ENCODE data around the gene KCNIP3.
"Not testable (repeated sequence)": the region's sequence is repeated elsewhere in the genome, so short reads cannot be mapped to it uniquely, and the experiment has no call there.

KCNIP3 gene

GRCh38 chr2:95349568-95350322 is 52.6 kb downstream of the KCNIP3 start:
- DNase-seq = no peak

- DNase-seq = no peak
Observed at GRCh38 chr2:95350368-95350767, 53.2 kb downstream of the KCNIP3 start.

DNA sequence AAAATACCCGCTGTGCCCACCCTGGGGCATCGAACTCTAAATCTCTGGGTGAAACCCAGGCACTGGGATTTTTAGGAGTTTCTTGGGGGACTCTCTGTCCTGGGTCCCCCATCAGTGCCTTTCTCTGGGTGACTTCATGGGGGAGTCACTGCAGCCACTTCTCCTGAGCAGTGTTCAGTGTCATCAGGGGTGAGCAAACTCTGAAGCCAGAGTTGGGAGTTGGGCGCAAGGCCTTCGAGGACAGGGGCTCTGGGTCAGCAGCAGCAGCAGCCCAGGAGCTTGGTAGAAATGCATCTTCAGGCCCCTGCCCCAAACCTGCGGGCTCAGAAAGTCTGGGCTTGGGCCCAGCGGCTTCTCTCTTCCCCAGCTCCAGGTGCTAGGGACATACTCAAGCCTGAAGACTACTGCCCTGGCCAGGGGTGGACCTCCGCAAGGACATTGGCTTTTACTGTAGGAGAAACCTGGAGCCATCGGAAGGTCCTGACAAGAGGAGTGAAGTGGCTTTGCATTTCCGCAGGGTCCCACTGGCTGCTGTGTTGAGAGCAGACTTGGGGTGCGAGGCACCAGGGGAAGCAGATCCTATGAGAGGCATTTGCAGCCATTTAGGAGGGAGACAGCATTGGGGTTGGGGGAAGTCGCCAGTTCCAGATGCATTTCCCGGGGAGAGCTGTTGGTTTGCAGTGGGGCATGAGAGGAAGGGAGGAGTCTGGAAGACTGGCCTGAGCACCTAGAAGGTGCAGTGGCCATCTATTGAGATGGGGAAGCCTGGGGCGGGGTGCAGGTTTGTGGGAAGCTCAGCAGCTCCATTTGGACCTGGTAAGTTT is 53.8 kb downstream of the KCNIP3 start:
- no peak for DNase-seq

GRCh38 chr2:95351598-95351915 is 54.4 kb downstream of the KCNIP3 start:
- no peak for DNase-seq

GRCh38 chr2:95352310-95353054 is 55.3 kb downstream of the KCNIP3 start:
- no peak for DNase-seq

DNA sequence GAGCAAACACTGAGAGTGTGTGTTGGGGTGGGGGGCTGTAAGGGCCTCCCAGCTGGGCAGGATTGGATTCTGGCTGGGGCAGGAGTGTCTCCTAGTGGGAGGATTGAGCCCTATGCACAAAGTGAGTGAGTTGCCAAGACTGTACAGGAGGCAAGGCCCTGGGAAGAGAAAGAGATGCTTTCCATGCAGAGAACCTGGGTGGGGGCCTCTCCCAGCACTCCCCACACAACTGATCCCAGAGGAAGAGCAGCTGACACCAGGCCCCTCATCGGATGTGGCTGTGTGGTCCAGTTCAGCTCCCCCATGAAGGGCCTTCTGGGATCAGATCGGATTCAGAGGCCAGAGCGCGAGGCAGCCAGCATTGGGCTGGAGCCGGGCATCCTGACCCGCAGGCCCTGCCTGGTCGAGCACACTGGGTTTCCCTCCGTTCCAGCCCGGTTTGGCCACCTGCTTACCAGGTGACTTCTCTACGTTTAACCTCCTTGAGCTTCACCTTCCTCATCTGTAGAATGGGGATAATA is 56.0 kb downstream of the KCNIP3 start:
- no peak for DNase-seq

- no peak for DNase-seq
Observed at GRCh38 chr2:95353613-95354468, 56.7 kb downstream of the KCNIP3 start.

DNA sequence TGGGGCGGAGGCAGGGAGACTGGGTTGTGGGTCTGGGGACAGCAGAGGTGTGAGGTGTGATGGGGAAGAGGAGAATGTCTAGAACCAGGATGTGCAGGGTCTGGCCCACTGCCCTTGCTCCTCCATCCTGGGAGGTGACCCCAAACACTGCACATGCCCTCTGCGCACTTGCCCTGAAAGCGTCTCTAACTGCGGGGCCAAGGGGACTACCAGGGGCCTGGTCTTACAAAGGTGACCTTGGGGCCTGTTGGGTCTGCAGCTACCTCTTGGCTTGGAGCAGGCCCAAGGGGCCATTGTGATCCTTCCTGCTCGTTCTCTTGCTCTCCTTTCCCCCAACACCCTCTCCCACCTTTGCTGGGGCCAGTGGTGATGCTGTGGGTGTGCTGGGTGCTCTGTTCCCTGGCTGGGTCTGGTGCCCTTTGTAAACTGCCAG is 57.3 kb downstream of the KCNIP3 start:
- no peak for DNase-seq

DNA sequence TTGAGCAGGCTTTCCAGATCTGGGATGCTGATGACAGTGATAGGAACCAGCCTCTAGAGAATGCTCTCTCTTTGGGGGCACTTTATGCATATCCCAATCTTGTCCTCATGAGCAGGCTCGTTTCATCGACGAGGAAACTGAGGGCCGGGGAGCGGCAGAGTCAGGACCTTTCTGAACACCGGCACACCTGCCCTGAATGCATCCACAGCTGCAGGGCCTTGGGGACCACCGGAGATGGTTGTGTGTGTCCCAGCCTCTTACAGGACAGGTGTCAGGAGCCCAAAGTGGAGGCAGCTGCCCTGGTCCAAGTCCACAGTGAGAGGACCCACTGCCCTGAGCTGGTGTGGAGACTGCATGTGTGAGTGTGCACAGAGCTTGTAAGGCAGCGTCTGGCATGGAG is 57.8 kb downstream of the KCNIP3 start:
- DNase-seq = no peak

DNA sequence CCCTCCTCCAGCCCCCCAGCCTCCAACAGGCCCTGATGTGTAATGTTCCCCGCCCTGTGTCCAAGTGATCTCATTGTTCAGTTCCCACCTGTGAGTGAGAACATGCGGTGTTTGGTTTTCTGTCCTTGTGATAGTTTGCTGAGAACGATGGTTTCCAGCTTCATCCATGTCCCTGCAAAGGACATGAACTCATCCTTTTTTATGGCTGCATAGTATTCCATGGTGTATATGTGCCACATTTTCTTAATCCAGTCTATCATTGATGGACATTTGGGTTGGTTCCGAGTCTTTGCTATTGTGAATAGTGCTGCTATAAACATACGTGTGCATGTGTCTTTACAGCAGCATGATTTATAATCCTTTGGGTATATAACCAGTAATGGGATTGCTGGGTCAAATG is 58.3 kb downstream of the KCNIP3 start:
- DNase-seq = not testable (repeated sequence)

DNA sequence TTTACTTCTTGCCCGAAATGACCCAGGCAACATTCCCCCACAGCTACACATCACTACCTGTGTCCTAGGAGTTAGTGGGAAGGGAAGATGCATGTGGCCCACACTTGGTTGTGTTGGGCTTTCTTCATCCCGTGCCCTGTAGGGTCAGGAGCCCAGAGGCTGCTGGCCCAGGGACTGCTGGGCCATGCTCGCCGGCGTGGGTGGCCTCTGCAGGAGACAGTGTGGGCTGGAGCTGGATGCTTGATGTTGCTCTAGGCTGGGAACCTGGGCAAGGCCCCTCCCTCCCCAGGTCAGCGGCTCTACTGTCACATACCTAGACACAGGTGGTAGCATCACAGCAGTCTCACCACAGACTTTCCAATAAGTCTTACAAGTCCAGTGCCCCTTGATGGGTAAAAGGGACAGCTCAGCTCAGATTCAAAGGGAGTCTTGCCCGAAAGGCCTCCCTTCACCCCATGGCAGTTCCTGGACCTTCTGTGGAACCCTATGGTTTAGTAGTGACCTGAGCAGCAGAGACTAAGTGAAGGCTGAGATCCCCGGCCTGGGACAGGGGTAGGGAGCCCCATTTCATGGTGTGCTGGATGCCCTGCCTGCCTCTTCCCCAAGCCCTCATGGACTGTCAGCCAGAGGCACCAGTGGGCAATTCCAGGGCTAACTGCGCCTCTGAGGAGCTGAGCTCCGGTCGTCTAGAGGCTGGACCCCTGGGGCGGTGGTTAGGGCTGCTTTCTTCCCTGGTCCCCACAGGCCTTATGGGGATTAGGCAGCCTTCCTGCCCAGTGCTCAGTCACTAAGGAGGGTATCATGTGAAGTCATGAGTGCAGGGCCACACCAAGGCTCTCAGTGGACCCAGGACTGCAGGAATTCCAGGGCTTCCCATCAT is 59.9 kb downstream of the KCNIP3 start:
- DNase-seq = no peak

- no peak for DNase-seq
Observed at GRCh38 chr2:95357717-95358280, 60.7 kb downstream of the KCNIP3 start.

GRCh38 chr2:95359031-95359430 is 61.9 kb downstream of the KCNIP3 start:
- no peak for DNase-seq

GRCh38 chr2:95359501-95359930 is 62.4 kb downstream of the KCNIP3 start:
- DNase-seq = no peak

DNA sequence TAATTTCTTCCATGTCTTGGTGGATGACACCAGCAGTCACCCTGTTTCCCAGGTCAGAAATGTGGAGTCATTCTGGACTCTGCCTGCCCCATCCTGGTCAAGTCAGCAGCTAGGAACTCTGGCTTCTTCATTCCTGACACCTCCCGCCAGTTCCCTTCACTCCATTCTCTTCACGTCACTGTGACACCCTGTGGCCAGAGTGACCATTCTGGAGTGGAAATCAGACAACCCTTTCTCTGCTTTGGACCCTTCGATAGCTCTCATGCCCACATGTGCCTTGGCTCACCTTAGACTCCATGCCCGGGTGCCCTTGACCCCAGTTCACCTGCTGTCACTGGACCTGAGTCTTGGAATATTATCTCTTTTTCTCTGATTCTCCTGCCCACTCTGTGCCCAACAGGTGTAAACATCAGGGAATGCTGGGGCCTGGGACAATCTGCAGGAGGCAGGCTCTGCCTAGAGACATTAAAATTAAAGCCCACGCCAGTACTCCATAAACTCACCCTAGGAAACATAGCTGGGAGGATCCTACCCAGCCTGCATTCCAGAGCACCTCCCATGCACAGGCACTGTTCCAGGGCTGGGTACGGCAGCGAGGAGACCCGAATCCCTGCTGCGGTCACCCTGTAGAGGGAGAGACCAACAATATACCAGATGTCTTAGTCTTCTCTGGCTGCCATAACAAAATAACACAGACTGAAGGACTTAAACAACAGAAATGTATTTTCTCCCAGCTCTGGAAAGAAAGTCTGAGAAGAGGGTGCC is 64.3 kb downstream of the KCNIP3 start:
- DNase-seq = no peak

- no peak for DNase-seq
Observed at GRCh38 chr2:95362486-95362885, 65.3 kb downstream of the KCNIP3 start.

GRCh38 chr2:95366514-95366913 is 69.4 kb downstream of the KCNIP3 start:
- DNase-seq = no peak

DNA sequence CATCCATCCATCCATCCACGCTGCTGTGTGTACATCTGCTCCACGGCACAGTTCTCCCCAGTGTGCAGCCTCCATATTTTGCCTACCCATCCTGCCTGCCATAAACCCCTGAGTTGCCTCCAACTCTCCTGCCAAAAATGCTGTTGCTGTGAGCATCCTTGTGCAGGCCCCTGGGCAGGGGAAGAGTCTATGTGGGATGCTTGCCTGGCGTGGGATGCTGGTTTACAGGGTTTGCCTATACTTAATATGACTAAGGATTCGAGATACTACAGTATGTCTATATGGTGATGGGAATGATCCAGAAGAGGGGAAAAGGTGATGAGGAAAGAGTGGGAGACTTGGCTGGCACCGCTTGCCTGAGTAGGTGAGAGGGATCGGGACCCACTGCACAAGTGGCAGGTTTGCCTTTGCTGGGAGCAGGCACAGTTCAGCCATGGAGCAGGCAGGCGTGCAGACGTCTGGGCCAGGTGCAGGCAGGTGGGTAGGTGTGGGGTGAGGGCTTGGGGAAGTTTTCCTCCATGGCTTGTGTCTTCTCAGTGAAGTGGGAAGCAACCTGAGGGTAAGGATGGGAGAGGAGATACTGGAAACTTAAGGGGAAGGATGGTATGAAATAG is 75.2 kb downstream of the KCNIP3 start:
- no peak for DNase-seq

- DNase-seq = no peak
Observed at GRCh38 chr2:95372845-95373244, 75.7 kb downstream of the KCNIP3 start.

DNA sequence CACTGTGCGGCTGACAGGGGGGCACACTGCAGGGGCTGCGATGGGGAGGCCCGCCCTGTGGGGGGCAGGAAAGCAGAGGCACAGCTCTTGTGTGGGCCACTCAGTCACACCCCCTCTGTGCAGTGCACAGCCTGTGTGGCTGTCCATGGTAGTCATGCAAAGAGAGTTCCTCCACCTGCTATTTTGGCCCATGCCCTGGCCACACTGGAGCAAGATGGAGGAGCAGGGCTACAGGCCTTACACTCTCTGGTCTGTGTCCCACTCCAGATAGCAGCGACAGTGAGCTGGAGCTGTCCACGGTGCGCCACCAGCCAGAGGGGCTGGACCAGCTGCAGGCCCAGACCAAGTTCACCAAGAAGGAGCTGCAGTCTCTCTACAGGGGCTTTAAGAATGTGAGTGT is 76.9 kb downstream of the KCNIP3 start:
- DNase-seq = no peak
